Measurements from ENCODE around the gene COX6A2. TPM values are rescaled to one million over a fixed set of nuclear protein-coding genes. Genes with fewer than 3 reads are reported as not detected.

The COX6A2 gene
- total and polyA plus RNA-seq, 10 donors: 0.79 to 0.80 TPM; not detected in 8

GRCh38 chr16:31472709-31473203, 44.6 kb upstream of the COX6A2 start:
- TF ChIP-seq POLR2A (IDR thresholded peaks at IDR 0.05) (no peak), POLR2AphosphoS5 (IDR thresholded peaks at IDR 0.05) (peak; percentile 37 to 48 (median 41))
- TF ChIP-seq, protein P1, sequence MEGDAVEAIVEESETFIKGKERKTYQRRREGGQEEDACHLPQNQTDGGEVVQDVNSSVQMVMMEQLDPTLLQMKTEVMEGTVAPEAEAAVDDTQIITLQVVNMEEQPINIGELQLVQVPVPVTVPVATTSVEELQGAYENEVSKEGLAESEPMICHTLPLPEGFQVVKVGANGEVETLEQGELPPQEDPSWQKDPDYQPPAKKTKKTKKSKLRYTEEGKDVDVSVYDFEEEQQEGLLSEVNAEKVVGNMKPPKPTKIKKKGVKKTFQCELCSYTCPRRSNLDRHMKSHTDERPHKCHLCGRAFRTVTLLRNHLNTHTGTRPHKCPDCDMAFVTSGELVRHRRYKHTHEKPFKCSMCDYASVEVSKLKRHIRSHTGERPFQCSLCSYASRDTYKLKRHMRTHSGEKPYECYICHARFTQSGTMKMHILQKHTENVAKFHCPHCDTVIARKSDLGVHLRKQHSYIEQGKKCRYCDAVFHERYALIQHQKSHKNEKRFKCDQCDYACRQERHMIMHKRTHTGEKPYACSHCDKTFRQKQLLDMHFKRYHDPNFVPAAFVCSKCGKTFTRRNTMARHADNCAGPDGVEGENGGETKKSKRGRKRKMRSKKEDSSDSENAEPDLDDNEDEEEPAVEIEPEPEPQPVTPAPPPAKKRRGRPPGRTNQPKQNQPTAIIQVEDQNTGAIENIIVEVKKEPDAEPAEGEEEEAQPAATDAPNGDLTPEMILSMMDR (IDR thresholded peaks at IDR 0.05 in 8 of 11, conservative IDR thresholded peaks at IDR 0.05 in 3 of 11): peak in 9 of 11 experiments; percentile 24 to 60 (median 56)
- DNase-seq: peak; percentile 80
- no peaks in the 10 kb centered on the region for H3K9me3 ChIP-seq
- H3K27ac ChIP-seq: peak overlapping the region; percentile 35 to 85 (median 82)
- H3K4me3 ChIP-seq: peak overlapping the region; percentile 14 to 68 (median 38)
- intact Hi-C loops (cut with DNase I; ENCODE audit: low total_unique reads): no loop called here
- H3K36me3 ChIP-seq: peaks cover 0 to 44% (median 0%) of the 10 kb centered on the region in 6 donors
- WGBS, 5 donors: 52 to 66% (median 59%) methylated on average over 20 of the region's 20 CpGs
- H3K27me3 ChIP-seq (replicated peaks in 1 of 7): peaks cover 0 to 63% (median 17%) of the 10 kb centered on the region in 7 donors
- H3K4me1 ChIP-seq: peaks cover 9 to 74% (median 40%) of the 10 kb centered on the region in 6 donors

DNA sequence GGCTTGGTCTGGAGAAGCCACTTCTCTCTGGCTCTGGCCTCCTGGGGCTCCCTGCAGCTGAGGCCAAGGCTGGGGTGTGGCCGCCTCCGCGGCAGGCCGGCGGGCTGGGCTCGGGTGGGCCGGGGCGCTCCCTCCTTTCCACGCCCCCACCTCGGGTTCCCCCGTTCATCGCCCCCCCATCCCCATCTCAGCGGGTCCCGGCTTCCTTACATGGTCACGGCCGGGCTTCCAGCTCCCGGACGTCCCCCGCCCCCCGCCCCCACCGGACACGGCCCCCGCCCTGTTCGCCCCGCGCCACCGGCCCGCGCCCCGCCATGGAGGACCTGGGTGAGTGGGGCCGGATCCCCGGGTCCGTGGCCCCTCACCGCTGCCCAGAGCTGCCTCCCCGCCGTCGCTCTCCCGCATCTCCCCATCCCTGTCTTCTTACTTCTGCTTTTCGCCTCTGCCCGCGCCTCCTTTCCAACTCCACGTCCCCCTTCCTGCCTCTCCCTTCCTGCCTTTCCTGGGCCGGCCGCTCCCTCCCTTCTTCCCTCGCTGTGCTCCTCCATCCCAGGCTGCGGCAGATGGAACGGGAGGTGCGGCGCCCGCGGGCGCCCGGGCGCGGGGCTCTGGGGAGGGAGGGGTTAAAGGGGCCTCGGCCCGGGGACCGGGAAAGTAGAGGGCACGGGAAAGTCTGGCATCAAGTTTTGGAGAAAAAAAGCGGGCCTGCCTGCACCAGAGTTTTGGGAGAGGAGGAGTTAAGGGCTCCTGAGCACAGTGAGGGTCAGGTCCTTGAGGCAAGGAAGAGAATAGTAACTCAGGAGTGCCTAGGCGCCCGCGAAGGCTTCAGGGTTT, 43.9 kb upstream of the COX6A2 start, which contains the start of gene TGFB1I1:
Gene TGFB1I1 (plus strand): TSS at position 278 of the 834 bp plus-strand sequence. CDS start 37 bp downstream, at position 315.
- Histone ChIP-seq H3K27me3 (replicated peaks in 1 of 7) (peaks cover 0 to 56% (median 17%) of the 10 kb centered on the region in 7 donors), H3K27ac (peak within 1 kb of the TSS; percentile 35 to 85 (median 82)), H3K4me1 (peaks cover 12 to 74% (median 37%) of the 10 kb centered on the region in 6 donors), H3K9me3 (no peaks in the 10 kb centered on the region), H3K4me3 (peak within 1 kb of the TSS; percentile 14 to 68 (median 38)), H3K36me3 (peaks cover 0 to 42% (median 1%) of the 10 kb centered on the region in 6 donors)
- peak; percentile 78 for DNase-seq
- WGBS, 5 donors: 3 to 5% (median 4%) methylated on average over 34 to 63 of the region's 63 CpGs
- intact Hi-C loops (cut with DNase I; ENCODE audit: low total_unique reads): no loop called here
- TF ChIP-seq POLR2A (IDR thresholded peaks at IDR 0.05) (no peak), POLR2AphosphoS5 (IDR thresholded peaks at IDR 0.05) (peak in 2 of 3 donors; percentile 42 to 49)
- TF ChIP-seq, protein P1 (IDR thresholded peaks at IDR 0.05 in 8 of 11, conservative IDR thresholded peaks at IDR 0.05 in 3 of 11): no peak

DNA sequence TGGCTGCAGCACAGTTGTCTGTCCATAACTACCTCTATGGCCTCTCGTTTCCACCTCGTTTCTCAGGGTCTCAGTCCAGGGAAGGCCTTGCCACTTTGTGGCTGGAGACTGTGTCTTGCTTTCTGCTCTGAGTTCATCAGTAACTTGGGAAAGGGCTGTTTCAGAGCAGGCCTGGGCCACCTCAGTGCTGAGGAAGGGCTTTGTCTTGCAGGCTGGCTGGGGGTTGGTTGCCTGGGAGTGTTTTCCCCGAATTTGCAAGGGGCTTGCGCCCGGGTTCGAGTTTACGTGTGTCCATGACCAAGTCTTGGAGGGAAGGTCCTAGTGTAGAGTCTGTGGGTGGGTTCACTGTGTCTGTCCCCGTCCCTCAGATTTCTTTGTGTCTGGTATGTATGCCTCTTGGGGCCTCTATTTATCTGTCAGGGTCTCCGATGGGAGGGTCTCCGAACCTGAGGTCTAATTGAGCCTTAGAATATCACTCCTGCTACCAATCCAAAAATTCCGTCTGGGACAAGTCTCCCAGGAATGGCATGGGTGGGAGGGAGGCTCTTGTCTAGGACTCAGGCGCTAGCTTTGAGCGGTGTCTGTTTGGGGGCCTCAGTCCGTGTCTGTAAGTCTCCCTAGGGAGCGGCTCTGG, 43.2 kb upstream of the COX6A2 start:
- TF ChIP-seq POLR2AphosphoS5 (IDR thresholded peaks at IDR 0.05) (no peak), POLR2A (IDR thresholded peaks at IDR 0.05) (no peak)
- TF ChIP-seq, protein P1 (IDR thresholded peaks at IDR 0.05 in 8 of 11, conservative IDR thresholded peaks at IDR 0.05 in 3 of 11): no peak
- intact Hi-C loops (cut with DNase I; ENCODE audit: low total_unique reads): no loop called here

More for the DNA sequence above, 43.2 kb upstream of the COX6A2 start:
- H3K27me3 ChIP-seq (replicated peaks in 1 of 7): peaks cover 0 to 49% (median 17%) of the 10 kb centered on the region in 7 donors
- DNase-seq: no peak
- H3K9me3 ChIP-seq: no peaks in the 10 kb centered on the region
- H3K27ac ChIP-seq: peak overlapping the region in 7 of 8 donors; percentile 77 to 85 (median 83)
- H3K4me3 ChIP-seq: peak overlapping the region in 7 of 8 donors; percentile 14 to 68 (median 39)
- H3K4me1 ChIP-seq: peaks cover 16 to 74% (median 34%) of the 10 kb centered on the region in 6 donors
- peaks cover 0 to 42% (median 6%) of the 10 kb centered on the region in 6 donors for H3K36me3 ChIP-seq
- WGBS, 5 donors: 58 to 67% (median 62%) methylated on average over 8 to 15 of the region's 15 CpGs
